Measurements from ENCODE around the gene CAPZB. TPM values are rescaled to one million over a fixed set of nuclear protein-coding genes. Genes with fewer than 3 reads are reported as not detected.

CAPZB gene
- 100 to 1,000 TPM; 565 to 646 (median 603) TPM for total RNA-seq (2021; fragmentation: NEBNext Ultra II Directional; extraction: Animal tissue kit (Norgen Biotek cat#: 25700))
- long read RNA-seq, transcript CAPZB-204 (8 exons, 1,568 nt), result minor isoform, 15 of 397 reads
- long read RNA-seq, transcript CAPZB-201 (9 exons, 858 nt), result major isoform, 335 of 397 reads
- long read RNA-seq, transcript CAPZB-208 (5 exons, 660 nt), result minor isoform, 5 of 397 reads
- long read RNA-seq, partial matches to known transcripts, result 17 of 397 reads
- long read RNA-seq, other reads (novel, unspliced or antisense), result 20 of 397 reads

- Mint-ChIP-seq H3K4me1 (ENCODE audit: low read depth) (peaks cover 59% of the 10 kb centered on the region), H3K9me3 (no peaks in the 10 kb centered on the region), H3K27ac (peak within 1 kb of the TSS; percentile 88), H3K4me3 (peak within 1 kb of the TSS; percentile 97), H3K27me3 (ENCODE audit: insufficient read depth) (peaks cover 1% of the 10 kb centered on the region), H3K36me3 (ENCODE audit: low read depth) (peaks cover 21% of the 10 kb centered on the region)
- TF ChIP-seq, protein P1, sequence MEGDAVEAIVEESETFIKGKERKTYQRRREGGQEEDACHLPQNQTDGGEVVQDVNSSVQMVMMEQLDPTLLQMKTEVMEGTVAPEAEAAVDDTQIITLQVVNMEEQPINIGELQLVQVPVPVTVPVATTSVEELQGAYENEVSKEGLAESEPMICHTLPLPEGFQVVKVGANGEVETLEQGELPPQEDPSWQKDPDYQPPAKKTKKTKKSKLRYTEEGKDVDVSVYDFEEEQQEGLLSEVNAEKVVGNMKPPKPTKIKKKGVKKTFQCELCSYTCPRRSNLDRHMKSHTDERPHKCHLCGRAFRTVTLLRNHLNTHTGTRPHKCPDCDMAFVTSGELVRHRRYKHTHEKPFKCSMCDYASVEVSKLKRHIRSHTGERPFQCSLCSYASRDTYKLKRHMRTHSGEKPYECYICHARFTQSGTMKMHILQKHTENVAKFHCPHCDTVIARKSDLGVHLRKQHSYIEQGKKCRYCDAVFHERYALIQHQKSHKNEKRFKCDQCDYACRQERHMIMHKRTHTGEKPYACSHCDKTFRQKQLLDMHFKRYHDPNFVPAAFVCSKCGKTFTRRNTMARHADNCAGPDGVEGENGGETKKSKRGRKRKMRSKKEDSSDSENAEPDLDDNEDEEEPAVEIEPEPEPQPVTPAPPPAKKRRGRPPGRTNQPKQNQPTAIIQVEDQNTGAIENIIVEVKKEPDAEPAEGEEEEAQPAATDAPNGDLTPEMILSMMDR (IDR thresholded peaks at IDR 0.05), result no peak
- peak; percentile 75 for DNase-seq
Observed at GRCh38 chr1:19485362-19486187, at the start of gene CAPZB. TSS of gene CAPZB (minus strand) at chr1:19485539. CDS start at chr1:19485438, 101 bp downstream.

- Mint-ChIP-seq H3K27me3 (ENCODE audit: insufficient read depth) (peaks cover 9% of the 10 kb centered on the region), H3K27ac (no peak overlapping the region), H3K4me3 (no peak overlapping the region), H3K4me1 (ENCODE audit: low read depth) (no peaks in the 10 kb centered on the region), H3K9me3 (peaks cover 20% of the 10 kb centered on the region), H3K36me3 (ENCODE audit: low read depth) (peaks cover 14% of the 10 kb centered on the region)
- TF ChIP-seq, protein P1 (IDR thresholded peaks at IDR 0.05), result no peak
- no peak for DNase-seq
Observed at GRCh38 chr1:19534281-19534680, 48.9 kb upstream of the CAPZB start.

GRCh38 chr1:19533626-19534025 lies 48.3 kb upstream of the CAPZB start:
- Mint-ChIP-seq H3K27me3 (ENCODE audit: insufficient read depth) (peaks cover 7% of the 10 kb centered on the region), H3K27ac (no peak overlapping the region), H3K9me3 (peaks cover 20% of the 10 kb centered on the region), H3K36me3 (ENCODE audit: low read depth) (peaks cover 14% of the 10 kb centered on the region), H3K4me3 (no peak overlapping the region), H3K4me1 (ENCODE audit: low read depth) (no peaks in the 10 kb centered on the region)
- TF ChIP-seq, protein P1 (IDR thresholded peaks at IDR 0.05), result no peak
- DNase-seq, result no peak

DNA sequence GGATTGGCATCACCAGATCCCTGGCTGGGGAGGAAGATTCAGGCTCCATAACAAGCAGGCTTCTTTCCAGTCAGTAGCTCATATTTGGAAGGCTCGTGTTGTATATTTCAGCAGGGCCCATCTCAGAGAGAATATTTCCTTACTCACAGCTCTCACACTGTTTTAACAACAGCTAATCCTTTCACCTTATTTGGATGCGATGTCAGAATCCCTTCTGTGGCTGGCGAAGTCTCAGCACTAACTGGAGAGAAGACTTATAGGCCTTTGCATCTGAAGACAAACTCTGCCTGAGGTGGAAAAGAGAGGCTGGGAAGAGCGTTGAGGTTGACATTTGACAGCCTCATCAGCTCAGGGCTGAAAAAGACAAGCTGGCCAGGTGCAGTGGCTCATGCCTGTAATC lies 47.2 kb upstream of the CAPZB start:
- H3K27me3 Mint-ChIP-seq (ENCODE audit: insufficient read depth), result peaks cover 7% of the 10 kb centered on the region
- no peak overlapping the region for H3K4me3 Mint-ChIP-seq
- peaks cover 14% of the 10 kb centered on the region for H3K36me3 Mint-ChIP-seq (ENCODE audit: low read depth)
- no peak for DNase-seq
- no peak overlapping the region for H3K27ac Mint-ChIP-seq
- TF ChIP-seq, protein P1 (IDR thresholded peaks at IDR 0.05), result no peak
- H3K4me1 Mint-ChIP-seq (ENCODE audit: low read depth), result no peaks in the 10 kb centered on the region
- peaks cover 18% of the 10 kb centered on the region for H3K9me3 Mint-ChIP-seq

- Mint-ChIP-seq H3K27me3 (ENCODE audit: insufficient read depth) (peaks cover 7% of the 10 kb centered on the region), H3K36me3 (ENCODE audit: low read depth) (peaks cover 8% of the 10 kb centered on the region; the same call in 1 of the 2 replicates), H3K4me1 (ENCODE audit: low read depth) (no peaks in the 10 kb centered on the region), H3K4me3 (no peak overlapping the region), H3K27ac (no peak overlapping the region), H3K9me3 (peaks cover 6% of the 10 kb centered on the region)
- TF ChIP-seq, protein P1 (IDR thresholded peaks at IDR 0.05), result no peak
- no peak for DNase-seq
Observed at GRCh38 chr1:19529664-19530063, 44.3 kb upstream of the CAPZB start.

Measured in HFFc6 (cell line).